Cerebellar nuclear complex (tissue), 1 donor: ENCODE measurements around the gene TRMT44.
"Not testable (repeated sequence)": the region's sequence is repeated elsewhere in the genome, so short reads cannot be mapped to it uniquely, and the experiment has no call there.

Experiments
- DNase-seq, 2 experiments: peaks; one replicate each; lab custom pipeline; 2025; lab: John Stamatoyannopoulos, UW

The TRMT44 gene

GRCh38 chr4:8494983-8495548, 54.5 kb downstream of the TRMT44 start:
- no peak for DNase-seq

GRCh38 chr4:8495803-8496202, 55.2 kb downstream of the TRMT44 start:
- no peak for DNase-seq

GRCh38 chr4:8497762-8498161, 57.2 kb downstream of the TRMT44 start:
- no peak for DNase-seq

- DNase-seq, result no peak
These were observed 60.4 kb downstream of the TRMT44 start for GRCh38 chr4:8500966-8501365.

GRCh38 chr4:8501781-8502180, 61.2 kb downstream of the TRMT44 start:
- DNase-seq, result no peak

GRCh38 chr4:8502371-8502770, 61.8 kb downstream of the TRMT44 start:
- no peak for DNase-seq

- DNase-seq, result no peak
These were observed 62.4 kb downstream of the TRMT44 start for GRCh38 chr4:8502836-8503585.

GRCh38 chr4:8503801-8504200, 63.2 kb downstream of the TRMT44 start:
- DNase-seq, result no peak

- no peak for DNase-seq
These were observed 63.9 kb downstream of the TRMT44 start for GRCh38 chr4:8504279-8505007.

GRCh38 chr4:8505229-8505628, 64.7 kb downstream of the TRMT44 start:
- DNase-seq, result no peak

GRCh38 chr4:8506006-8506372, 65.4 kb downstream of the TRMT44 start:
- no peak for DNase-seq

- DNase-seq, result no peak
These were observed 66.0 kb downstream of the TRMT44 start for GRCh38 chr4:8506373-8507195.

GRCh38 chr4:8507196-8507570, 66.6 kb downstream of the TRMT44 start:
- DNase-seq, result no peak

GRCh38 chr4:8507624-8508023, 67.0 kb downstream of the TRMT44 start:
- no peak for DNase-seq

- no peak for DNase-seq
These were observed 67.7 kb downstream of the TRMT44 start for GRCh38 chr4:8508266-8508665.

- DNase-seq, result no peak
These were observed 68.2 kb downstream of the TRMT44 start for GRCh38 chr4:8508740-8509139.

GRCh38 chr4:8509311-8509950, 68.9 kb downstream of the TRMT44 start:
- no peak for DNase-seq

GRCh38 chr4:8510191-8510590, 69.6 kb downstream of the TRMT44 start:
- DNase-seq, result no peak

GRCh38 chr4:8510611-8511285, 70.2 kb downstream of the TRMT44 start:
- no peak for DNase-seq

- no peak for DNase-seq
These were observed 71.9 kb downstream of the TRMT44 start for GRCh38 chr4:8512510-8512909.

GRCh38 chr4:8513080-8513479, 72.5 kb downstream of the TRMT44 start:
- not testable (repeated sequence) for DNase-seq
